ENCODE data around the gene WEE1. TPM values are rescaled to one million over a fixed set of nuclear protein-coding genes. Genes with fewer than 3 reads are reported as not detected.

Gene WEE1
- total RNA-seq, 2 donors from 2014 or later = 80.1 to 93.5 TPM

GRCh38 chr11:9616042-9616675 is 42.7 kb downstream of the WEE1 start:
- H3K4me3 ChIP-seq (ENCODE audit: low read length) = no peak overlapping the region
- H3K9ac ChIP-seq (ENCODE audit: extremely low read depth, low read length, poor library complexity, severe bottlenecking) = no peak overlapping the region
- H3K27ac ChIP-seq (ENCODE audit: low read depth, low read length) = no peak overlapping the region
- Mint-ChIP-seq H3K27me3 (ENCODE audit: insufficient read depth) (no peaks in the 10 kb centered on the region), H3K27ac (no peak overlapping the region), H3K36me3 (ENCODE audit: low read depth) (no peaks in the 10 kb centered on the region), H3K4me1 (peaks cover 17% of the 10 kb centered on the region), H3K4me3 (no peak overlapping the region), H3K9me3 (no peaks in the 10 kb centered on the region)
- H3K4me1 ChIP-seq (ENCODE audit: control insufficient read depth, insufficient read depth, low read length) = no peaks in the 10 kb centered on the region
- WGBS, 2 experiments (ENCODE audit: insufficient coverage in 1 of 2, insufficient read length in 1 of 2) = no CpG with 5 or more reads among the region's 2 CpGs
- H3K9me3 ChIP-seq (ENCODE audit: control insufficient read depth, low read length) = no peaks in the 10 kb centered on the region
- DNase-seq = no peak
- H3K36me3 ChIP-seq (ENCODE audit: control insufficient read depth, insufficient read depth, low read length) = no peaks in the 10 kb centered on the region
- no peaks in the 10 kb centered on the region for H3K27me3 ChIP-seq (ENCODE audit: control insufficient read depth, insufficient read depth, low read length, poor library complexity, severe bottlenecking)
- TF ChIP-seq, protein P1, sequence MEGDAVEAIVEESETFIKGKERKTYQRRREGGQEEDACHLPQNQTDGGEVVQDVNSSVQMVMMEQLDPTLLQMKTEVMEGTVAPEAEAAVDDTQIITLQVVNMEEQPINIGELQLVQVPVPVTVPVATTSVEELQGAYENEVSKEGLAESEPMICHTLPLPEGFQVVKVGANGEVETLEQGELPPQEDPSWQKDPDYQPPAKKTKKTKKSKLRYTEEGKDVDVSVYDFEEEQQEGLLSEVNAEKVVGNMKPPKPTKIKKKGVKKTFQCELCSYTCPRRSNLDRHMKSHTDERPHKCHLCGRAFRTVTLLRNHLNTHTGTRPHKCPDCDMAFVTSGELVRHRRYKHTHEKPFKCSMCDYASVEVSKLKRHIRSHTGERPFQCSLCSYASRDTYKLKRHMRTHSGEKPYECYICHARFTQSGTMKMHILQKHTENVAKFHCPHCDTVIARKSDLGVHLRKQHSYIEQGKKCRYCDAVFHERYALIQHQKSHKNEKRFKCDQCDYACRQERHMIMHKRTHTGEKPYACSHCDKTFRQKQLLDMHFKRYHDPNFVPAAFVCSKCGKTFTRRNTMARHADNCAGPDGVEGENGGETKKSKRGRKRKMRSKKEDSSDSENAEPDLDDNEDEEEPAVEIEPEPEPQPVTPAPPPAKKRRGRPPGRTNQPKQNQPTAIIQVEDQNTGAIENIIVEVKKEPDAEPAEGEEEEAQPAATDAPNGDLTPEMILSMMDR (conservative IDR thresholded peaks at IDR 0.05) = no peak

DNA sequence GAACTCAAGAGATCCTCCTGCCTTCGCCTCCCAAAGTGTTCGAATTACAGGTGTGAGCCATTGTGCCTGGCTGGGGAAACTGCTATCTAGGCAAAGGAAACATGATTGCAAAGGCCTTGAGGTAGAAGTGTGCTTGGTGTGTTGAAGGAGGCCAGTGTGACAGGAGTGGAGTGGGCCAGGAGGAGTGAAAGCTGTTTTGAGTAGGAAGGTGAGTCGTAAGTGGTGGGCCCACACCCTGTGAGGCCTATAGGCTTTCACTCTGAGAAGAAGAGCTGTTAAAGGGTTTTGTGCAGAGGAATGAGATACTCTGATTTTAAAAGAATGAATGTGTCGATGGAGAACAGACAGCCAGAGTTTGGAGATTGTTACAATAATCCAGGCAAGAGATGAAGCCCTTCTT is 43.4 kb downstream of the WEE1 start:
- H3K9me3 Mint-ChIP-seq = no peaks in the 10 kb centered on the region
- no peaks in the 10 kb centered on the region for H3K27me3 Mint-ChIP-seq (ENCODE audit: insufficient read depth)
- no peak for DNase-seq
- no peak overlapping the region for H3K4me3 Mint-ChIP-seq
- H3K36me3 Mint-ChIP-seq (ENCODE audit: low read depth) = no peaks in the 10 kb centered on the region
- peaks cover 17% of the 10 kb centered on the region for H3K4me1 Mint-ChIP-seq
- WGBS, 2 experiments (ENCODE audit: insufficient coverage in 1 of 2, insufficient read length in 1 of 2) = 91 to 100% methylated on average over 4 of the region's 4 CpGs
- H3K27ac ChIP-seq (ENCODE audit: low read depth, low read length) = no peak overlapping the region
- no peak overlapping the region for H3K27ac Mint-ChIP-seq
- no peaks in the 10 kb centered on the region for H3K4me1 ChIP-seq (ENCODE audit: control insufficient read depth, insufficient read depth, low read length)
- no peaks in the 10 kb centered on the region for H3K36me3 ChIP-seq (ENCODE audit: control insufficient read depth, insufficient read depth, low read length)
- H3K27me3 ChIP-seq (ENCODE audit: control insufficient read depth, insufficient read depth, low read length, poor library complexity, severe bottlenecking) = no peaks in the 10 kb centered on the region
- H3K9me3 ChIP-seq (ENCODE audit: control insufficient read depth, low read length) = no peaks in the 10 kb centered on the region
- no peak overlapping the region for H3K4me3 ChIP-seq (ENCODE audit: low read length)
- no peak overlapping the region for H3K9ac ChIP-seq (ENCODE audit: extremely low read depth, low read length, poor library complexity, severe bottlenecking)
- TF ChIP-seq, protein P1 (conservative IDR thresholded peaks at IDR 0.05) = no peak

- Histone ChIP-seq H3K4me3 (ENCODE audit: low read length) (no peak overlapping the region), H3K27me3 (ENCODE audit: control insufficient read depth, insufficient read depth, low read length, poor library complexity, severe bottlenecking) (no peaks in the 10 kb centered on the region), H3K27ac (ENCODE audit: low read depth, low read length) (no peak overlapping the region), H3K4me1 (ENCODE audit: control insufficient read depth, insufficient read depth, low read length) (no peaks in the 10 kb centered on the region), H3K36me3 (ENCODE audit: control insufficient read depth, insufficient read depth, low read length) (no peaks in the 10 kb centered on the region), H3K9me3 (ENCODE audit: control insufficient read depth, low read length) (no peaks in the 10 kb centered on the region), H3K9ac (ENCODE audit: extremely low read depth, low read length, poor library complexity, severe bottlenecking) (no peak overlapping the region)
- H3K9me3 Mint-ChIP-seq = peaks cover 1% of the 10 kb centered on the region
- TF ChIP-seq, protein P1 (conservative IDR thresholded peaks at IDR 0.05) = no peak
- no peak overlapping the region for H3K4me3 Mint-ChIP-seq
- no peak overlapping the region for H3K27ac Mint-ChIP-seq
- peaks cover 15% of the 10 kb centered on the region for H3K4me1 Mint-ChIP-seq
- no peak for DNase-seq
- no peaks in the 10 kb centered on the region for H3K27me3 Mint-ChIP-seq (ENCODE audit: insufficient read depth)
- 91 to 92% methylated on average over 4 to 5 of the region's 5 CpGs for WGBS, 2 experiments (ENCODE audit: insufficient coverage in 1 of 2, insufficient read length in 1 of 2)
- H3K36me3 Mint-ChIP-seq (ENCODE audit: low read depth) = no peaks in the 10 kb centered on the region
These were observed 44.5 kb downstream of the WEE1 start for GRCh38 chr11:9617940-9618339.
